Endothelial cell of umbilical vein (primary cell): ENCODE data around the gene HEXIM2. TPM values are rescaled to one million over a fixed set of nuclear protein-coding genes. Genes with fewer than 3 reads are reported as not detected.

Source experiments
- BruUV-seq: library from RNA; stranded (reverse); fragments of 400-500 nt; replicated peaks from 2 replicates; lab custom pipeline; 2021; lab: Mats Ljungman, UMichigan
- CTCF ChIA-PET: fragments of 300-600, 350-600 bp; sonication (Branson Sonifier 250); formaldehyde crosslinking; loops from one replicate; lab custom pipeline; 2021; ENCODE audit warnings: antibody characterized with exemption, inconsistent platforms; lab: Charles Lee
- POLR2A ChIA-PET: fragments of 300-600, 350-600 bp; sonication (Branson Sonifier 250); formaldehyde crosslinking; loops from one replicate; lab custom pipeline; 2021; ENCODE audit warnings: antibody characterized with exemption, inconsistent platforms; lab: Charles Lee
- DNase-seq: peaks from one replicate; pipeline ENCODE4 v3.0.0-alpha.2; 2011; ENCODE audit warnings: low read depth, low spot score
- FAIRE-seq: peaks from 2 replicates; lab custom pipeline; 2011; peaks lifted over from hg19 to GRCh38; lab: Jason Lieb, UNC
- H2AFZ ChIP-seq: 2 replicates; pipeline ENCODE4 v1.6.0; 2012; ENCODE audit warnings: low read depth, low read length, control low read depth, inconsistent platforms
- H3K27ac ChIP-seq: 2 replicates; pipeline ENCODE4 v1.5.1; 2011; ENCODE audit warnings: low read depth, mild to moderate bottlenecking, control low read depth, low read length, moderate library complexity; ENCODE audit not compliant: insufficient read depth
- H3K27me3 ChIP-seq, 2 experiments: 2 replicates each; pipeline versions ENCODE4 v1.6.0 to v1.6.1; 2011; ENCODE audit warnings: low read length in 2 of 2, mixed read lengths in 1 of 2; ENCODE audit not compliant: control insufficient read depth in 2 of 2, insufficient read depth in 2 of 2
- H3K36me3 ChIP-seq, 2 experiments: 2 replicates in 1 of 2; 3 replicates in 1 of 2; pipeline ENCODE4 v1.5.1; 2011; ENCODE audit warnings: low read length in 2 of 2, mild to moderate bottlenecking in 1 of 2, moderate library complexity in 1 of 2; ENCODE audit not compliant: control insufficient read depth in 2 of 2, insufficient read depth in 2 of 2; ENCODE audit errors: extremely low read depth in 1 of 2
- H3K4me1 ChIP-seq: 3 replicates; pipeline ENCODE4 v1.5.1; 2011; ENCODE audit warnings: mild to moderate bottlenecking, low read length; ENCODE audit not compliant: control insufficient read depth, insufficient read depth; ENCODE audit errors: extremely low read depth
- H3K4me2 ChIP-seq: 2 replicates; pipeline ENCODE4 v1.6.1; 2011; ENCODE audit warnings: low read length, control low read depth, mixed read lengths; ENCODE audit not compliant: insufficient read depth
- H3K4me3 ChIP-seq, 3 experiments: fragments of 200-600 bp in 1 of 3; sonication (generic), shearing (Covaris generic) in 1 of 3; replicated peaks in 1 of 3; 2 replicates each; pipeline ENCODE4 v1.5.1; 2011 to 2016; ENCODE audit warnings: control low read depth in 3 of 3, low read length in 3 of 3, mild to moderate bottlenecking in 2 of 3, inconsistent platforms in 1 of 3, low read depth in 1 of 3, moderate library complexity in 1 of 3; ENCODE audit not compliant: insufficient read depth in 1 of 3
- H3K79me2 ChIP-seq: 2 replicates; pipeline ENCODE4 v1.6.0; 2012; ENCODE audit warnings: low read length, inconsistent platforms; ENCODE audit not compliant: control insufficient read depth, insufficient read depth
- H3K9ac ChIP-seq: replicated peaks from 2 replicates; pipeline ENCODE3; 2011; ENCODE audit warnings: low read length, control low read depth; ENCODE audit not compliant: insufficient read depth; ENCODE audit errors: extremely low read depth
- H3K9me1 ChIP-seq: replicated peaks from 3 replicates; pipeline ENCODE4 v1.6.0; 2011; ENCODE audit warnings: mild to moderate bottlenecking, low read length; ENCODE audit not compliant: control insufficient read depth, insufficient read depth; ENCODE audit errors: extremely low read depth
- H3K9me3 ChIP-seq: replicated peaks from 2 replicates; pipeline ENCODE4 v1.5.1; 2012; ENCODE audit warnings: low read length, inconsistent platforms; ENCODE audit not compliant: control insufficient read depth, insufficient read depth
- H4K20me1 ChIP-seq: replicated peaks from 2 replicates; pipeline ENCODE3; 2011; ENCODE audit warnings: mild to moderate bottlenecking, low read length; ENCODE audit not compliant: control insufficient read depth, insufficient read depth; ENCODE audit errors: extremely low read depth
- CTCF ChIP-seq, 2 donors: IDR thresholded peaks; 1 replicate in 1 of 2; 2 replicates in 1 of 2; pipeline ENCODE4 v1.5.1; 2011; ENCODE audit warnings: low read length in 2 of 2, mild to moderate bottlenecking in 2 of 2, moderate library complexity in 2 of 2, control low read depth in 1 of 2, inconsistent platforms in 1 of 2, low read depth in 1 of 2; ENCODE audit not compliant: insufficient read depth in 1 of 2; ENCODE audit errors: extremely low read depth in 1 of 2
- FOS ChIP-seq: IDR thresholded peaks from 2 replicates; pipeline ENCODE4 v1.6.1; 2011; ENCODE audit warnings: mild to moderate bottlenecking, low read length, moderate library complexity, borderline replicate concordance; ENCODE audit not compliant: insufficient read depth
- GATA2 ChIP-seq: IDR thresholded peaks from 2 replicates; pipeline ENCODE4 v1.7.0; 2011; ENCODE audit warnings: low read depth, mild to moderate bottlenecking, moderate library complexity, mixed read lengths, low read length; ENCODE audit not compliant: insufficient read length, insufficient read depth
- MAX ChIP-seq: IDR thresholded peaks from 2 replicates; pipeline ENCODE4 v1.6.1; 2011; ENCODE audit not compliant: insufficient read depth, insufficient read length
- POLR2A ChIP-seq: IDR thresholded peaks from 2 replicates; pipeline ENCODE4 v1.6.1; 2012; ENCODE audit warnings: low read depth, mild to moderate bottlenecking, control low read depth, low read length
- POLR2AphosphoS5 ChIP-seq: IDR thresholded peaks from 2 replicates; pipeline ENCODE4 v1.6.1; 2012; ENCODE audit warnings: low read depth, mild to moderate bottlenecking, control low read depth, low read length, moderate library complexity; ENCODE audit not compliant: insufficient read depth
- dilution Hi-C: fragments of 300-500 bp; cut with MboI; formaldehyde crosslinking; loops from one replicate; pipeline ENCODE4 v1.15.0; 2019; ENCODE audit warnings: low sequenced_read_pairs; ENCODE audit not compliant: extremely low pct_ligation_motif_present
- intact Hi-C: fragments of 100-400 bp; cut with micrococcal nuclease; formaldehyde crosslinking; loops from one replicate; pipeline ENCODE4 v1.10.0; 2022
- polyA plus RNA-seq, 4 experiments: library from polyadenylated mRNA; depleted of rRNA in 3 of 4; stranded (reverse) in 3 of 4; unstranded in 1 of 4; fragments of >200 nt; gene quantifications; 2 replicates each; pipeline versions ENCODE4 v1.2.1 to v1.2.3, GENCODE V29; 2011 to 2012; ENCODE audit warnings: missing spikeins in 1 of 4
- total RNA-seq: library from RNA; stranded (reverse); gene quantifications from 2 replicates; pipeline ENCODE4 v1.2.3, GENCODE V29; 2021

HEXIM2 gene
- total and polyA plus RNA-seq, 2 donors (not counting 3 experiments of a cell fraction or from before 2014, with no cell fraction given), result 2.9 to 3.8 TPM

GRCh38 chr17:45168991-45169752 lies 7.5 kb downstream of the HEXIM2 start:
- Histone ChIP-seq H3K27me3 (no peaks in the 10 kb centered on the region), H3K9me3 (no peaks in the 10 kb centered on the region), H3K79me2 (no peaks in the 10 kb centered on the region), H2AFZ (no peak overlapping the region), H3K36me3 (no peaks in the 10 kb centered on the region), H3K9ac (no peak overlapping the region), H3K27ac (no peak overlapping the region), H4K20me1 (no peaks in the 10 kb centered on the region), H3K4me2 (no peak overlapping the region), H3K4me3 (no peak overlapping the region), H3K9me1 (no peaks in the 10 kb centered on the region), H3K4me1 (peaks cover 14% of the 10 kb centered on the region)
- ChIA-PET CTCF (no interaction called here), POLR2A (interaction anchor here (0.7 kb wide), 1 partner anchor 8 kb away, joined by 3 read pairs; the partner anchor contains the start of gene HEXIM2)
- DNase-seq, result no peak
- no peak for FAIRE-seq
- TF ChIP-seq MAX (no peak), POLR2A (no peak), FOS (no peak), POLR2AphosphoS5 (no peak), GATA2 (no peak), CTCF (IDR thresholded peaks at IDR 0.05; ENCODE audit: extremely low read depth in 1 of 2, insufficient read depth in 1 of 2, low read depth in 1 of 2, low read length in 2 of 2) (no peak)
- BruUV-seq, result no TSS peak
- dilution Hi-C loops, result no loop called here
- intact Hi-C loops, result no loop called here
